Activated effector memory CD4-positive, alpha-beta T cell treated with anti-CD3 and anti-CD28 coated beads, Interleukin-2, amount 50 U/mL, for 16 hours (primary cell): ENCODE measurements around the gene LCLAT1.
"Not testable (repeated sequence)": the region's sequence is repeated elsewhere in the genome, so short reads cannot be mapped to it uniquely, and the experiment has no call there.

Source experiments
- DNase-seq: peaks from one replicate; pipeline ENCODE4 v3.0.0-alpha.2; 2020

Gene LCLAT1

DNA sequence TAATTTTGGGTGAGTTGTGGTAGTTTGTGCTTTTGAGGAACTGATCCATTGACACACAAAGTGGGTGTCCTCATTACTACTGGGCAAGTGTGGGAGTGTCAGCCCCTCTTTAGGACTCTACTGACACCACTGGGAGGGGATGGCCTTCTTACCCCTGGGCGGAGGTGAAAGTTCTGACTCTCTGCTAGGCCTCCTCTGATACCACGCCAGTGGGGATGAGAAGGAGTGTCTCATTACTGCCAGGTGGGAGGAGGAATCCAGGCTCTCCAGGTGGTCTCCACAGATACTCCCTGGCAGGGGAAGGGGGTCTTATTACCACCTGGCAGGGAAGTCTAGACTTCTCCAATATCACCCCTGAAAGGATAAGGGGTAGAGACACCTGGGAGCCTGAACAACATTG, 9.1 kb downstream of the LCLAT1 start:
- DNase-seq, result no peak

DNA sequence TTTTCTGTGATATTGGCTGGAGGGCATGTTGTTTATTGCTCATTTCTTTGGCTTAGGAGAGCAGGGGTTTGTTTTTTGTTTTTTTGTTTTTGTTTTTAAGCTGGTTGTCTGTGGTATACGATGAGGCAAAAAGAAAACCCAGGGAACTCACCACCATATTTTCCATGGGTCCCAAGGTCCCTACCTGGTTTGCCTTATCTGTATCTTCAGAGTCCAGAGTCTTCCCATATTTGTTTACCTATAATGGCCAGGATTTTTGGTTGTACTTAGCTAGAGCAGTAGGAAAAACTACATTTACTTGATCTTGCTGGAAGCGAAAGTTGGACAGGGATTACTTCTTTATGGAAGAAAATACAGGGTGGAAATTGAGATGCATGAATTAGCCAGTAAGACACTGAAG, 9.5 kb downstream of the LCLAT1 start:
- DNase-seq, result no peak

DNA sequence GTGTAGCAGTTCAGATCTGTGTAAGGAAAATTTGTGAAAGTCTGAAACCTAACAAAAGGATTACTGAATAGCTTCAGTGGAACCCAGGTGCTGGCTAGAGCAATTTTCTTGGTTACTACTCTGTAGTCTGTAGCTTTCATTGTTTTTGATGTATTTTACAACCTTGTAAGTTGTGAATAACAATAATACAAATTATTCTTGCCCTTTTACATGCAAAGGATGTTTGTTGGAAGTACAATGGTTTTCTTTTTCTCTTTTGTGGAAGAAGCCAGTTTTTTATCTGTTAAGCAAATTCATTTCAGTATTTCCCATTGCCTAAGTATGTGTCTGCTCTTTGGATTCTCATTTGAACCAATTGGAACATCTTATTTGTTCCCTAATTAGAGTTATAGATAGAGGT, 10.2 kb downstream of the LCLAT1 start:
- DNase-seq, result no peak

DNA sequence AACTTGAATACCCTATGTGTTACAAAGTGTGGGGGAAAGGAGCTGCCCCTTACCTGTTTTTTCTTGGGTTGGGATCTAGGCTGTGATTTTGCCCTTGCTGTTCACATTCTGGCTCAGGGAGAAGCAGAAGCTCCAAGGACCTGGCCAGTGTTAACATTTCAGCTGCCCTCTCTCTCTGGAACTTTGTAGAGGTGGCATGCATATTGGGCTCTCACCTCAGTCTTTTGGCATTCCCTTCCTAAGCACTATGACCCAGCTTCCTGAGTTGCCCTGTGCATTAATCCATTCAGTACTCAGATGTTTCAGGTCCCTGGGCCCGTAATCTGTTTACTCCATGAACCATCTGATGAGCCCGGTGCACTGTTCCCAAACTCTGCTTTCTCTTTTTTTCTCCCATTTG, 12.1 kb downstream of the LCLAT1 start:
- no peak for DNase-seq

DNA sequence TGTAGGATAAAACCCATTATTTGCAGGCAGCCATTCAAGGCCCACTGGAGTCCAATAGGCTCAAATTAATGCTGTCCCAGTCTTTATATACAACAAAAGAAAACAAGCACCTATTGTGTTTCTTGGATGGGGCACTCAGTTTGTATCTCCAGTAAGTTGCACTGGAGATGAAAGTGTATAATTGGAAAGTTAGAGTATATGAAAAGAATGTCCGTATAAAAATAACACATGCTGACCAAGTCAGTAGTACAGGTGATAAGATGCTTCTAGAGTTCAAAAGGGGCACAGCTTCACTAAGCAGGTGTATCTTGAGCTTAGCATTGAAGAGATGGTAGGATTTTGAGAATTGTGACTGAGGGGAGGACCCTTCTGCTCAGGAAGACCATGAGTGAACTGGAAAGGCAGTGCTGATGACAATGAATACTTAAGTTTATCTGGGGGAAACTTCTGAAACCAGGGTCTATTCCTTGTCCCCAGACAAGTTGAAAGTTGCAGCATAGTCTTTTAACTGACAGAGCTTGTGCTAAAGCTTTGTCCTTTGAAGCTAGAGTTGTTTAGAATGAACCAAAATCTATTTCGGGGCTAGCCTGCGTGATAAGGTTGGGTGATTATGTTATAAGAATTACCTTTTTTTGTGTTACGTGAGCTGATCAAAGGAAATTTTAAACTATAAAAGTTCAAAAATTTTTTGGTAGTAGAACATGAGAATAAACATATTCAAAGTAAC, 15.2 kb downstream of the LCLAT1 start:
- no peak for DNase-seq

DNA sequence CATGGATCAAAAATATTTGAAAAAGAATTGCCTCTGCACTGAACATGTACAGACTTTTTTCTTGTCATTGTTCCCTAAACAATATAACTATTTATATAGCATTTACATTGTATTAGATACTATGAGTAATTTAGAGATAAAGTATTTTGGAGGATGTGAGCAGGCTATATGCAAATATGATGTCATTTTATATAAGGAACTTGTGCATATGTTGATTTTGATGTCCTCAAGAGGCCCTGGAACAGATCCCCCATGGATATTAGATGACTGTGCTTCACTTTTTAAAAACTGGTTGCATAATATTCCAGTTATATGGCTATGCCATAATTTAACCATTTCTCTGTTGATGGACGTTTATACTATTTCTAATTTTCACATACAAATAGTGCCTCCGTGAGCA, 16.5 kb downstream of the LCLAT1 start:
- DNase-seq, result no peak

DNA sequence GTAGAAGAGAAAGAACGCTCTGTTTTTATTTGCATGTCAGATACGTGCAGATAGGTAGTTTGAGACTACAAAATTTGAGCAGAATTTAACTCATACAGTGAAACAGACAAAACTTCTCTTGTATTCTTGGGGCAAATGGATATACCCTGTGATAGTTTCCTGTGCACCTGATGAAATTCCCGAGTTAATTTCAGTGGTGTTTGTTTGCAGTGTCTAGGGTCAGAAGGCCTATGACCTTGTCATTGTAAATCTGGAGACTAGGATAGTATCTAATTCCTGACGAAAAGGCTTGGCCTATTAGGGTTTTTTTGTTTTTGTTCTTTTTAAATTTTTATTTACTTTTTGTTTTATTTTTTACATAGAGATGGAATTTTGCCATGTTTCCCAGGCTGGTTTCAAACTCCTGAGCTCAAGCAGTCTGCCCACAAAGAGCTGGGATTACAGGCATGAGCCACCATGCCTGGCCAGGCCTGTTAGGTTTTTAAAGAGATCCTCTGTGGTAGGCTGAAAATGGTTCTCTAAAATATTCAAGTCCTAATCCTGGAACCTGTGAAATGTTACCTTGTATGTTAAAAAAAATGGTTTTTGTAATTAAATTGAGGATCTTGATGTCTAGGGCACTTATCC, 17.6 kb downstream of the LCLAT1 start:
- DNase-seq, result no peak

DNA sequence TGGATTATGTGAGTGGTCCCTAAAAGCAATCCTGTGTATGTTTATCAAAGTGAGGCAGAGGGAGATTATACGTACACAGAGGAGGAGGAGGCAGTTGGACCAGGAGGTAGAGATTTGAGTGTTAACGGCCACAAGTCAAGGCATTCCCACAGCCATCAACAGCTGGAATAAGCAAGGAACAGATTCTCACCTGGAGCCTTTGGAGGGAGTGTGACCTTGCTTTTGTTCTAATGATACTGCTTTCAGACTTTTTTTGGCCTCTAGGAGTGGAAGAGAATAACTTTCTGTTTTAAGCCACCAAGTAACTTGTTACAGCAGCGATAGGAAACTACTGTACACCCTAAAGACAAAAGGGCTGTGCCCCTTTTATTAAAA, 18.1 kb downstream of the LCLAT1 start:
- no peak for DNase-seq

DNA sequence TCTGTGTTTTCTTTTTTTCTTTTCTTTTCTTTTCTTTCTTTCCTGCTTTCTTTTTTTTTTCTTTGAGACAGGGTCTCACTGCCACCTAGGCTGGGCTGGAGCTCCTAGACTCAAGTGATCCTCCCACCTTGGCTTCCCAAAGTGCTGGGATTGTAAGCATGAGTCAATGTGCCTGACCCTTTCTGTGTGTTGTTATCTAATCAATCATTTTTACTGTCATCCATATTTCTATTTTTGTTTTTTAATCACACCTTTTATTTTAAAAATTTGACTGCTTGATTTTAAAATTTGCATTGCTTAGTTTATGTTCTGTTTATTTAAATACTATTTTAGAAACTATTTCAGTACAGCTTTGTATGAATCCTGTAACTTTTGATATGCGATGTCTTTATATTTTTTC, 19.2 kb downstream of the LCLAT1 start:
- DNase-seq, result no peak

DNA sequence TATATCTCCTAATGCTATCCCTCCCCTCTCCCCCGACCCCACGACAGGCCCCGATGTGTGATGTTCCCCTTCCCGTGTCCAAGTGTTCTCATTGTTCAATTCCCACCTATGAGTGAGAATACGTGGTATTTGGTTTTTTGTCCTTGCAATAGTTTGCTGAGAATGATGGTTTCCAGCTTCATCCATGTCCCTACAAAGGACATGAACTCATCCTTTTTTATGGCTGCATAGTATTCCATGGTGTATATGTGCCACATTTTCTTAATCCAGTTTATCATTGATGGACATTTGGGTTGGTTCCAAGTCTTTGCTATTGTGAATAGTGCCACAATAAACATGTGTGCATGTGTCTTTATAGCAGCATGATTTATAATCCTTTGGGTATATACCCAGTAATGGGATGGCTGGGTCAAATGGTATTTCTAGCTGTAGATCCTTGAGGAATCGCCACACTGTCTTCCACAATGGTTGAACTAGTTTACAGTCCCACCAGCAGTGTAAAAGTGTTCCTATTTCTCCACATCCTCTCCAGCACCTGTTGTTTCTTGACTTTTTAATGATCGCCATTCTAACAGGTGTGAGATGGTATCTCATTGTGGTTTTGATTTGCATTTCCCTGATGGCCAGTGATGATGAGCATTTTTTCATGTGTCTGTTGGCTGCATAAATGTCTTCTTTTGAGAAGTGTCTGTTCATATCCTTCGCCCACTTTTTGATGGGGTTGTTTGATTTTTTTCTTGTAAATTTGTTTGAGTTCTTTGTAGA, 20.2 kb downstream of the LCLAT1 start:
- not testable (repeated sequence) for DNase-seq

DNA sequence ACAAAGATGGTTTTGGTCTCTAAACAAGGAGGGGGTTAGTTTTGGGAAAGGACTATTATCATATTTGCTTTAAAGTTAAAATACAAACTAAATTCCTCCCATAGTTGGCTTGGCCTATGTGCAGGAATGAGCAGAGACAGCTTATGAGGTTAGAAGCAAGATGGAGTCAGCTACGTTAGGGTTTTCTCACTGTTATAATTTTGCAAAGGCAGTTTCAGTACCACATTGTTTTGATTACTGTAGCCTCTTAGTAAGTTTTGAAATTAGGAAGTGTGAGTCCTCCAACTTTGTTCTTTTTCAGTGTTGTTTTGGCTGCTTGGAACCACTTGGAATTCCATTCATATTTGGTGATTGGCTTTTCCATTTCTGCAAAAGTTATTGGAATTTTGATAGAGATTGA, 23.4 kb downstream of the LCLAT1 start:
- no peak for DNase-seq

DNA sequence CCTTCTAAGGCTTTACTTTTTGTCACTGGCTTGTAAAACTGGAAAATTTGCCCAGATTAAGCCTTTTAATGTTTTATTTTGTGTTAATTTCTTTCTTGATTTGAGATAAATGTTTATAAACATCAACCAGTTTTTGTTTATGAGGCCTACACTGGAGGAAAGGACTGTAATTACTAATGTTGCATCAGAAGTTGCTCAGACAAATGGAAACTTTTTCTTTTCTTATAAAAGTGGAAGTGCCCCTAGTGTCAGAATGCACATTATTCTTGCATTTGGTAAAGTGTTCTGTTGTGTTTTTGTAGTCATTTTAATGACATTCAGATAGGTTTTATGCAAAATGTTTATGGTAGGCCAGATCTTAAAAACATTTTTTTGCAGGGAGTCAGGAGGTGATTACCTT, 25.3 kb downstream of the LCLAT1 start:
- DNase-seq, result no peak

DNA sequence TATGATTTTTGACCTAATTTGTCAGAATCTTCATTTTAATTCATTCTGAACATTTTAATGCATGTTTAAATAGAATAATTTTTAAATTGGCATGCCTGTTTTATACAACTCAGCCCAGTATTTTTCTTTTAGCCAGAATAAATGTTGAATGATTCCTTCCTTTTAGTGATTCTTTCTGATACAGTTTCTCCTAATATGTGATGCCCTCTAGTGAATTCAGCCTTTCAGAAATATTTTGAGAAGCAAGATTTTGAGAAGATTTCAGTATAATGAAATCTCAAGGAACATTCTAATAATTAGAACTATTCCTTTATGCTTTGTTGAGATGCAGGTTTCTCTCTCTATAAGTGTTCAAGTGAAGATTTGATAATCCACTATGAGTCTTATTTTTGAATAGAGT, 28.5 kb downstream of the LCLAT1 start:
- no peak for DNase-seq

DNA sequence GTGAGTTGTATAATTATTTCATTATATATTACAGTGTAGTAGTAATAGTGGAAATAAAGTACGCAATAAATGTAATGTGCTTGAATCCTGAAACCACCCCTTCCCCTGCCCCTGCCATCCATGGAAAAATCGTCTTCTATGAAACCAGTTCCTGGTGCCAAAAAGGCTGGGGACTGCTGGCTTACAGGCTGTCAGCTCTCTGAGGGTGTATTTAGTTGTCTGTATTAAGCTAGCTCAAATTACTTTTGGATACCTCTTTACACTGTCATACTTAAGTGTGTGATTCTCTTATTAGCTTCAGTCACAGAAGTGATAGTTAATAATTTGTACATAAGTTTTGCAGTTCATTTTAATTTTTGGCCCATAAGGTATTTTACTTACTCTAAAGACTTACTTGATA, 29.6 kb downstream of the LCLAT1 start:
- DNase-seq, result no peak

DNA sequence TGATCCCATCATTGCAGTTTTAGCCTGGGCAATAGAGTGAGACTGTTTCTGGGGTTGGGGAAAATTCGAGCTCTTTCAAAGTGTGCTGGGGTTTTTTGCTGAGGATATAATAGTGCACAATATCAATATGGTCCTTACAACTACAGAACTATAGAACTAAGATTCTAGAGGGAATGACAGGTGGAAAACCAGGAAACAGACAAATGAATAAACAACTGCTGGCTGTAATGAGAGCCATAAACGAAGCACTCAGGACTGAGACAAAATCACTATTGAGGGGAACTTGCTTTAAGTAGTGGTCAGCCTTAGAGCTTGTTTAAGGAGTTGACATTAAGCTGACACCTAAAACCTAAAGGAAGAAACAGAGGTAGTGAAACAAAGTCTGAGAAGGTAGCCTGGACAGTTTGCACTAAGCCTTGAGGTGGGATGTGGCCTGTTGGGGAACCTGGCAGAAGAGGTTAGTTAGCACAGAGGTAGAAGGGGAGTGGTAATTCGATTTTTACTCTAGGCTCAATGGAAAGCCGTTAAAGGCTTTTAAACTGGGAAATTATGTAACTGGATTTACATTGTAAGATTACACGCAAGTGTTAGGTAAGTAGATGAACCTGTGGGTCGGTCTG, 33.8 kb downstream of the LCLAT1 start:
- DNase-seq, result no peak

DNA sequence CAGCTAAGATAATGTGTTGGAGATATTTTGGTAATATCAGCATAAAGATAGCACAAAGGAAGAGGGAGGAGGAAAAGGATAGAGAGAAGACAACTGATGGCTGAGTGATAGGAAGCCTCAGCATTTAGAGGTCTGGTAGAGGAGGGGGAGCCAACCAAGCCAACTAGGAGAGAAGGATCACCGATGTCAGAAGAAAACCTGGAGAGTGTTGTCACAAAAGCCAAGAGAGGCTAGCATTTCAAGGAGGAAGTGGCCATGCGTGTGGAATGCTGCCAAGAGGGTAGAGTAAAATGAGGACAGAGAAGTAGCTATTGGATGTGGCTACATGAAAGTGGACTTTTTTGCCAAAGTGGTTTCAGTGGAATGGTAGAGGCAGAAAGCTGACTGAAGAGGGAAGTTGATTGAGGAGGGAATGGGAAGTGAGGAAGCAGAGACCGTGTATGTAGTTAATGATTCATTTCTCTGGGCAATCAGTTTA, 34.3 kb downstream of the LCLAT1 start:
- no peak for DNase-seq

DNA sequence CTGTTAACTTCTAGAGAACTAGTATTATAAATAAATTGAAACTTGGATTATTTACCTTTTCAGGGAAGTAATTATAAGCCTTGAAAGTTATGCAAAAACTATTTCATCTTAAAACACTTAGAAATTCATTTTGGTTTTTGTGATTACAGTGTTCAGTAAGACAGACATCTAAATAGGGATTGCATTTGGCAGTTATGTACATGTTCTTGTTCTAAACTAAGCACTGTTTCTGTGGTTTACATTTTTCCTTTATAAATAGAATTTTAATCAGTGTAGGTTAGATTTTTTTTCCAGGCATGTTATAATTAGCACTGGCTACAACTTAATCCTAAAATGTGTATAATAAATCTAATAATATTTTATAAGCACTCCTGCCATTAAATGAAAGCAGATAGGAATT, 35.0 kb downstream of the LCLAT1 start:
- DNase-seq, result no peak

DNA sequence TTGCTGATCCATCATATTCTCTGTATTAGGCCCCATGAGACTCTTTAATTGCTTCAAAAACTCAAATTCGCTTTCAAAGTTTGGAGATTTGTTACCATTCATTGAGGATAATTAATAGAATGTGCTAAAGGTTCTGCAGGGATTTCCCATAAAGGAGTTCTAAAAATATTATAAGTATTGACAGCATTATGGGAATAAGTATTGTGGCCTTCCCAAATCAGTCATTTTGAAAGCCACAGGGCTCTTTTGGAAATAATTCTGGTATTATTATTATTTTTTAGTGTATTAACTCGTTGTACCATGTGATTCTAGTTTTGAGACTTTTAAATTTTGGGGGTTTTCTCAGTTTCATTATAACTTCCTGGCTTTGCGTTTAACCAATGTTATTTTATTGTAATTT, 37.1 kb downstream of the LCLAT1 start:
- DNase-seq, result no peak

DNA sequence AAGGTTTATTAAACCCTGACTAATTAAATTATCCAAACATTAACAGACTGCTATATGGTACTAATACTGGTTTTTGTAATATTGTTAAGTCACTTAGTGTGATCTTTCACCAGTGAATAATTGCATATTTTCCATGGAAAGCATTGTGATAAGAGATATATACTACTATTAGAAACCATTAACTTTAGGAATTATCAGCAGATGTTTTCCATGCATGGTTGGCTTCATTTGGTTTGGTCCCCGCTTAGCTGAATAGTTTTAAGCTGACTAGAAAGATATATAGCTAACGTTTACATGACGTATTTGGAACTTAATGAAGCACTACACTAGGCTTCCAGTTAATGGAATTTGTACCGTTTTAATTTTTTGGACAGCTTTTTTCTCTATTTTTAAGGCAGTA, 37.9 kb downstream of the LCLAT1 start:
- DNase-seq, result no peak

DNA sequence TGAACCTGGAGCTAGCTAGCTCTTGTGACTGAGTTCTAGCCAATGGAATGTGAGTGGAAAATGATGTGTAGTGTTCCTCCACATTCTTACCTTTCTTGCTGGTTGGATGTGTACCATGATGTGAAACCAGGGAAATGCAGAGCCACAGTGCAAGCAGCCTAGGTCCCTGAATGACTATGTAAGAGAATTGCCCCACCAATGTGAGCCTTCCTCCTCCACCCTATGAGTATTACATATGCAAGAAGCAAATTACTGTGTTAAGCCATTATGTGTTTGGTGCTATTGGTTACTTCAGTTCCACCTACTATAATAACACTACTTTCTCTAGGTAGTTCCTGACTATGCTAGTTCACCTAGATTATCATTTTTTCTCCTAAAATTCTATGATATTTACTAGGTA, 39.6 kb downstream of the LCLAT1 start:
- DNase-seq, result no peak

DNA sequence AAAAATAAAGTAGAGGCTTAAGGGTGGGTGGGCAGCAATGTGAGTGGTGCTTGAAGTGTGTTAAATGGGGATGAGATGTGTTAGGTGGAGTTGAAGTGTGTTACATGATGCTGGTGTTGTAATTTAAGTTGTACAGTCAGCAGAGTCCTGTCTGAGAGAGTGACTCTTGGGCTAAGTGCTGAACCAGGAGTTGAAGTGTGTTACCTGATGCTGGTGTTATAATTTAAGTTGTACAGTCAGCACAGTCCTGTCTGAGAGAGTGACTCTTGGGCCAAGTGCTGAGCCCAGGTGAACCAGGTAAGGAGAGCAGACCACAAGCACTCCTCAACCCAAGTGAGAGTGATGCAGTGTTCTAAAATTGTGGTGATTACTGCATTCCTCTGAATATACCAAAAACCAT, 40.6 kb downstream of the LCLAT1 start:
- DNase-seq, result no peak

DNA sequence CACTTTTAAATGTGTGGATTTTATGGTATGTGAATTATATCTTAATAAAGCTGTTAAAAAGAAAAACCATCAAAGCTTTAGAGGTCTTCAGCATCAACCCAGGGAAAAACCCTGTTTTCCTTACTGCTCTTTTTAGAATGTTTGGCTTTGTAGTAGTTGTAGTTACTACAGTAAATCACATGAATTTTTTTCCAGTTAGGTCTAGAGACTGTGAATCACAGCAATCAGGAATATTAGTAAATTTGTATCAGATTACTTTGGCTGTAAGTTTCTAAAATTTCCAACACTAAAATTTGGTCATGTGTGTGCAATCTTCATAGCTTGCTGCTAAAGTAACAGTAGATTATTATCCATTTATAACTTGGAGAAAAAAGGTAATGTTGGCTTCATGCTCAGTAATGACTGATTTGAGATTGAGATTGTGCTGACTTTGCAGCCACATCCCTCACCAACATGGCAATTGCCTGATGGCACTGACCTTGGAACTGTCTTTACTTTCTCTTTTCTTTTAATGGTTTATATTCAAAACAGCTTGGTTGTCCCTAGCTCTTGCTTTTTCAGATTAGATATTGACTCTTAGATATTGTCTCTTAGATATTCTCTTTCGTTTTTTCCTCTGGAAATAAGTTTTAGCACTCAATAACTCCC, 41.1 kb downstream of the LCLAT1 start:
- no peak for DNase-seq

DNA sequence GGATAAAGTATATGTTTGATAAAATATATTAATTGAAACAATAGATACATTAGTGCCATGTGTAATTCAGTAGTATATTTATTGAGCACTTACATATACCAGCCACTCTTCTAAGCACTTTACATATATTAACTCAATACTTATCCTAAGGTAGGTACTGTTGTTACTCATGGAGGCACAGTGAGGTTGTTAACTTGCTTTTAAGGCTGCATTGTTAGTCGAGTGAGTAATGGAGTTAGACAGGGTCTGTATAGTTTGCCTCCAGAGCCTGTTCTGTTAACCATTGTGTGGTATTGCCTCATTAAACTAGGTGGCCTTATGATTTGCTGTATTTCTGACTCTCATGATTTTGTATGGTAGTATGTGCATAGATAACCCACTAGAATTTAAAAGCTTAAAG, 44.2 kb downstream of the LCLAT1 start:
- DNase-seq, result no peak
